Activated T-cell treated with anti-CD3 and anti-CD28 coated beads for 4 hours (primary cell): ENCODE measurements around the gene ENOSF1.

Experiments used
- DNase-seq: peaks from one replicate; pipeline ENCODE4 v3.0.0-alpha.2; 2020

Gene ENOSF1

GRCh38 chr18:629269-630150 lies 82.9 kb downstream of the ENOSF1 start:
- DNase-seq: no peak

DNA sequence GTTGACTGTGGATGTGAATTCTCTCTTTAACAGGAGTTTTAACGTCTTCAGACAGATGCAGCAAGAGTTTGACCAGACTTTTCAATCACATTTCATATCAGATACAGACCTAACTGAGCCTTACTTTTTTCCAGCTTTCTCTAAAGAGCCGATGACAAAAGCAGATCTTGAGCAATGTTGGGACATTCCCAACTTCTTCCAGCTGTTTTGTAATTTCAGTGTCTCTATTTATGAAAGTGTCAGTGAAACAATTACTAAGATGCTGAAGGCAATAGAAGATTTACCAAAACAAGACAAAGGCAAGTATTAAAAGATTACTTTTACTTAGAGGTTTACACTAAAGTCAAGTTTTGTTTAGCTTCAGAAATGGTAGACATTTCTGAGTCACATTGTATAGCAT lies 85.2 kb downstream of the ENOSF1 start:
- no peak for DNase-seq

DNA sequence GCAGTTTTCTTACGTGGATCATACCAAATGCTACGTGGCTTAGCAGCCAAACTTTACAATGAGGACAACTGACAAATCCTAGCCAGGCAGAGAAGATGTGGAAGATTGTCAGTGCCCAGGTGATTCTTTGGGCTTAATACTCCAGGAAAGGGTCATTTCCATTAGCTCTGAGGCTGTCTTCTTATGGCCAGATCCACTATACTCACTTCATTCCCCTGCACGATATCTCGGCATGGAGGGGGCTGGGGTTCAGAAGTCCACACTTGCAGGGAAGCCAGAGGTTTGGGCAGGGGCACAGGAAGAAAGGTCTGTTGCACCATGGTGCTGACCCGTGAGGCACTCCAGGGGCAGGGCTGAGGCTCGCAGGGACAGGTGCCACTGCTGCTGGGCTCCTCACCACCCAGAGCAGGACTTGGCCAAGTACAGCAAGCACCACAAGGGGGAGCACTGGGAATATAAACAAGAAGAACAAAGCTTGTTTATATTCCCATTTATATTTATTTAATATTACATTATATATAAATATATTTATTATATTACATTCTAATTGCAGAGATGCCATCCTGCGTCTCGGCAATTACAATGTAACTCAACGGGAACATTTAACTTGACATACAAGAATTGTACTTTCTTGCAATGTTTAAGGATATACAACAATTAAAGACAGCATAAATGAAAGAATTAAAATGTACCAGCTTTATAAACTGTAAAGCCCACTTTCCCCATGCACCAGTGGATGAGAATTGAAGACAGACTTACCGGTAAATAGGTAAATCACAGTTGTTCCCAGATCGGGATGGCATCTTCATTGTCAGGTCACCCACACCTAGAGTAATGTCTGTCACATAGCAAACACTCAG lies 88.4 kb downstream of the ENOSF1 start:
- DNase-seq: peak; percentile 59

DNA sequence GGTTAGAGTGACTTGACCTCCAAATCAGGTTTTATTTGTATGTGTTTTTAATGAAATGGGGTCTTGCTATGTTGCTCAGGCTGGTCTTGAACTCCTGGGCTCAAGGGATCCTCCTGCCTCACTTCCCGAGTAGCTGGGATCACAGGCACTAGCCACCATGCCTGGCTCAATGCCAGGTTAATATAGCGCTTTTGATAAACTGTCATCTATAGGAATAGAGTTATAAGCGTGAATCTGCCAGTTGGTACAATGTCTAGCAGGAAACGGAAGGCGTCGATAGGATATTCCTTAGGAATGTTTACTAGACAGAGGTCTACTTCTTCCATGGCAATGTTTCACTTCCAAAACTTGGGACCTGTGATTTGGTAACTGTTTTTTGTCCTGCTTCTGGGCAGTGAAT lies 90.1 kb downstream of the ENOSF1 start:
- no peak for DNase-seq

- DNase-seq: no peak
Observed at GRCh38 chr18:621291-622043, 91.0 kb downstream of the ENOSF1 start.
